MM.1S (cell line): Measurements from ENCODE around the gene CLSTN1.

Source experiments
- CTCF ChIP-seq: fragments of 300-600 bp; sonication (generic); IDR thresholded peaks from 2 replicates; pipeline ENCODE4 v1.5.1; 2016; ENCODE audit warnings: antibody characterized with exemption, low read length, mixed read lengths
- EZH2 ChIP-seq: fragments of 300-600 bp; sonication (generic); optimal IDR thresholded peaks from 2 replicates; pipeline ENCODE3; 2017; ENCODE audit warnings: low read depth, mild to moderate bottlenecking, antibody characterized with exemption, low read length, mixed read lengths
- EZH2phosphoT487 ChIP-seq: fragments of 300-600 bp; sonication (generic); IDR thresholded peaks from 2 replicates; pipeline ENCODE4 v1.6.1; 2018; ENCODE audit warnings: antibody characterized with exemption, low read length

- peak; percentile 77 for TF ChIP-seq CTCF
- TF ChIP-seq EZH2 = no peak
- no peak for TF ChIP-seq EZH2phosphoT487
These were observed 102.0 kb downstream of the CLSTN1 start for GRCh38 chr1:9721606-9722377.
